K562 (cell line): ENCODE measurements around the gene INSL3. TPM values are rescaled to one million over a fixed set of nuclear protein-coding genes. Genes with fewer than 3 reads are reported as not detected.

ENCODE experiments used
- BCLAF1 ChIP-seq, 2 experiments: fragments of 450-650 bp in 1 of 2; IDR thresholded peaks; 2 replicates each; pipeline ENCODE4 v1.6.1; 2011 to 2017; ENCODE audit warnings: low read depth in 2 of 2, antibody characterized with exemption in 1 of 2, borderline replicate concordance in 1 of 2, low read length in 1 of 2, mild to moderate bottlenecking in 1 of 2, mixed read lengths in 1 of 2; ENCODE audit not compliant: control insufficient read depth in 1 of 2
- BHLHE40 ChIP-seq: IDR thresholded peaks from 2 replicates; pipeline ENCODE4 v1.6.1; 2011; ENCODE audit warnings: low read length, improper control_type of control experiment
- CHD4 ChIP-seq: fragments of 200-600 bp; sonication (generic); IDR thresholded peaks from 3 replicates; pipeline ENCODE4 v1.6.1; 2012; ENCODE audit warnings: low read depth, mild to moderate bottlenecking, mixed read lengths, low read length, inconsistent platforms; ENCODE audit not compliant: insufficient read depth, insufficient replicate concordance, poor library complexity, severe bottlenecking
- CREM ChIP-seq: IDR thresholded peaks from 2 replicates; pipeline ENCODE4 v1.6.1; 2014; ENCODE audit warnings: antibody characterized with exemption, low read depth
- E2F5 ChIP-seq: sonication (generic); formaldehyde crosslinking; IDR thresholded peaks from 2 replicates; pipeline ENCODE4 v1.8.0; 2022; ENCODE audit warnings: mild to moderate bottlenecking, missing genetic modification reagents
- IFI16 ChIP-seq: fragments of 250-450 bp; sonication (Bioruptor Pico); IDR thresholded peaks from 2 replicates; pipeline ENCODE4 v2.1.2; 2022; ENCODE audit warnings: mild to moderate bottlenecking, inconsistent platforms
- KLF16 ChIP-seq: IDR thresholded peaks from 2 replicates; pipeline ENCODE4 v1.6.1; 2016; ENCODE audit warnings: antibody characterized with exemption
- LEF1 ChIP-seq: fragments of 450-650 bp; IDR thresholded peaks from 2 replicates; pipeline ENCODE4 v1.6.1; 2016; ENCODE audit warnings: mild to moderate bottlenecking
- MAX ChIP-seq: sonication (generic); formaldehyde crosslinking; IDR thresholded peaks from 2 replicates; pipeline ENCODE4 v1.9.0; 2022; ENCODE audit warnings: mild to moderate bottlenecking, missing genetic modification reagents
- NR0B1 ChIP-seq: fragments of 450-650 bp; IDR thresholded peaks from one replicate; pipeline ENCODE4 v1.6.1; 2018; ENCODE audit warnings: mild to moderate bottlenecking, moderate library complexity; ENCODE audit not compliant: partially characterized antibody
- NR2F6 ChIP-seq: fragments of 450-650 bp; formaldehyde crosslinking; IDR thresholded peaks from 2 replicates; pipeline ENCODE4 v1.4.0; 2020; ENCODE audit warnings: mild to moderate bottlenecking
- POLR2B ChIP-seq: fragments of 450-650 bp; IDR thresholded peaks from 2 replicates; pipeline ENCODE4 v1.6.1; 2018; ENCODE audit warnings: low read depth; ENCODE audit not compliant: partially characterized antibody
- PREB ChIP-seq: sonication (generic); formaldehyde crosslinking; IDR thresholded peaks from 2 replicates; pipeline ENCODE4 v1.8.1; 2023; ENCODE audit warnings: mild to moderate bottlenecking, missing genetic modification reagents
- ZBTB43 ChIP-seq: sonication (generic); formaldehyde crosslinking; IDR thresholded peaks from 2 replicates; pipeline ENCODE4 v1.8.0; 2023; ENCODE audit warnings: mild to moderate bottlenecking, missing genetic modification reagents
- ZBTB8A ChIP-seq: fragments of 450-650 bp; IDR thresholded peaks from 2 replicates; pipeline ENCODE4 v1.6.1; 2018; ENCODE audit warnings: mild to moderate bottlenecking, moderate library complexity; ENCODE audit not compliant: partially characterized antibody
- ZNF165 ChIP-seq: fragments of 250-450 bp; sonication (Bioruptor Pico); IDR thresholded peaks from 2 replicates; pipeline ENCODE4 v1.4.0; 2020; ENCODE audit warnings: borderline replicate concordance
- ZNF232 ChIP-seq: sonication (generic); formaldehyde crosslinking; IDR thresholded peaks from 2 replicates; pipeline ENCODE4 v1.8.0; 2022; ENCODE audit warnings: mild to moderate bottlenecking, missing genetic modification reagents
- ZNF263 ChIP-seq: sonication (generic); formaldehyde crosslinking; IDR thresholded peaks from 2 replicates; pipeline ENCODE4 v1.8.0; 2022; ENCODE audit warnings: mild to moderate bottlenecking, missing genetic modification reagents, borderline replicate concordance
- ZNF41 ChIP-seq: fragments of 250-450 bp; sonication (Bioruptor Pico); conservative IDR thresholded peaks from 2 replicates; pipeline ENCODE4 v1.4.0; 2020; ENCODE audit warnings: mild to moderate bottlenecking
- polyA plus RNA-seq, 8 experiments: library from polyadenylated mRNA; depleted of rRNA in 4 of 8; stranded (reverse) in 5 of 8; unstranded in 3 of 8; fragments of >200 nt; fragmentation: Nextera tagmentation in 2 of 8; fragmentation: Illumina TruSeq in 1 of 8; extraction: Ambion mirVana in 2 of 8; extraction: Trizol in 1 of 8; gene quantifications; 2 replicates each; pipeline versions ENCODE4 v1.2.1 to v1.2.3, GENCODE V29; 2011 to 2014; ENCODE audit warnings: inconsistent platforms in 1 of 8, missing spikeins in 1 of 8
- total RNA-seq, 7 experiments: library from RNA; depleted of rRNA in 6 of 7; stranded (reverse); fragments of >200 nt in 6 of 7; fragmentation: Illumina TruSeq in 2 of 7; extraction: Trizol in 2 of 7; gene quantifications; 2 replicates each; pipeline versions ENCODE4 v1.2.1 to v1.2.3, GENCODE V29; 2011 to 2021; ENCODE audit warnings: low replicate concordance in 1 of 7

Gene INSL3
- total and polyA plus RNA-seq, 9 of the 15 experiments (the other 6 are each of a cell fraction or from before 2014, with no cell fraction given), result not detected

- TF ChIP-seq BCLAF1 (IDR thresholded peaks at IDR 0.05; ENCODE audit: borderline replicate concordance in 1 of 2, control insufficient read depth in 1 of 2, low read depth in 2 of 2, low read length in 1 of 2), result no peak
- TF ChIP-seq CHD4, result no peak
- TF ChIP-seq NR0B1, result no peak
- TF ChIP-seq E2F5, result no peak
- TF ChIP-seq ZBTB43 (CRISPR knock-in tag), result no peak
- TF ChIP-seq IFI16 (CRISPR knock-in tag), result no peak
- TF ChIP-seq NR2F6 (CRISPR knock-in tag), result no peak
- 0 out of 2 replicates have a peak, but pooled peaks have one; percentile 37 for TF ChIP-seq BHLHE40
- no peak for TF ChIP-seq ZNF41 (CRISPR knock-in tag)
- no peak for TF ChIP-seq POLR2B
- TF ChIP-seq ZBTB8A, result no peak
- no peak for TF ChIP-seq LEF1
- TF ChIP-seq ZNF232 (CRISPR knock-in tag), result no peak
- TF ChIP-seq MAX (CRISPR knock-in tag), result peak; percentile 33
- no peak for TF ChIP-seq ZNF165 (CRISPR knock-in tag)
- peak; percentile 32; the same call in 1 of the 2 replicates for TF ChIP-seq CREM
- TF ChIP-seq PREB (CRISPR knock-in tag), result no peak
- peak; percentile 60; the same call in 1 of the 2 replicates for TF ChIP-seq ZNF263 (CRISPR knock-in tag)
- TF ChIP-seq KLF16, result peak; percentile 26; the same call in 1 of the 2 replicates
Observed at GRCh38 chr19:17855280-17856152, 34.2 kb upstream of the INSL3 start (continued).
